GM12892 (cell line): ENCODE measurements around the gene DECR2.

ENCODE experiments used
- POLR2A ChIP-seq: IDR thresholded peaks from 2 replicates; pipeline ENCODE4 v1.6.1; 2011; ENCODE audit warnings: low read depth, low read length, control low read depth
- POLR2AphosphoS5 ChIP-seq: IDR thresholded peaks from 2 replicates; pipeline ENCODE4 v1.6.1; 2011; ENCODE audit warnings: low read depth, low read length, control low read depth

DNA sequence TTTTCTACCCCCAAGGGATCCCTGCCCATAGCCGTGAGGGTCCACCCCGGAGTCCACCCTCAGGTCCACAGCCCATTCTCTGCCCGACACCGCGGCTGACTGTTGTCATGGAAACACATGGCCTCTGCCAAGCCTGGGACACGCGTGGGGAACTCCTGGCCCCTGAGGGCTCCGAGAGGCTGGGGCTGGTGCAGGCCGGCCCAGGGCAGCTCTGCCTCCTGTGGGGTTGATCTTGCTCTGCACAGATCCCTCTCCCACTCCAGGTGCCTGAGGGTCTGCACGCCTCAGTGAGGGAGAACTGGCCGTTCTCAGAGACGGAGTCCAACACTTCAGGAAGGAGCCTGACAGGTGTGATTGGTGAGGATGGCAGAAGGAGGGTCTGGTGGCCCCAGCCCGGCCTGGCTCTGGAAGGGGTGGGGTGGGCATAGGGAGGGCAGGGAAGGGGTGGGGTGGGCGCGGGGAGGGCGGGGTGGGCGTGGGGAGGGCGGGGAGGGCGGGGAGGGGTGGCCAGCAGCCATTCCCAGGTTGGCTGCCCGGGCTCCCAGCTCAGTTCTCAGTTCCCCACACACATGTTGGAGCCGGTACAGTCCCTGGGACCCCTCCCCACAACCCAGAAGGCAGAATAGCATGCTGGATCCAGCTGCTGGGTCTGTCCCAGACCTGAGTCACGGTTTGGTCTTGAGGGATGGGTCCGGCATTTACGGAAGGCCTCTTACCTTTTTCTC, 37.8 kb upstream of the DECR2 start:
- TF ChIP-seq POLR2A (no peak), POLR2AphosphoS5 (no peak)
